ENCODE measurements around the gene LMO1.

- TF ChIP-seq CTCF (conservative IDR thresholded peaks at IDR 0.05) (no peak), EZH2 (IDR thresholded peaks at IDR 0.05; ENCODE audit: low read depth) (no peak)
These were observed 39.0 kb downstream of the LMO1 start for GRCh38 chr11:8224711-8225110.

Measured in PC-9 (cell line).